Measurements from ENCODE around the gene SLC12A5. TPM values are rescaled to one million over a fixed set of nuclear protein-coding genes. Genes with fewer than 3 reads are reported as not detected.

The SLC12A5 gene
- total RNA-seq, 4 donors from 2014 or later = 0.99 to 1.2 TPM; not detected in 2

DNA sequence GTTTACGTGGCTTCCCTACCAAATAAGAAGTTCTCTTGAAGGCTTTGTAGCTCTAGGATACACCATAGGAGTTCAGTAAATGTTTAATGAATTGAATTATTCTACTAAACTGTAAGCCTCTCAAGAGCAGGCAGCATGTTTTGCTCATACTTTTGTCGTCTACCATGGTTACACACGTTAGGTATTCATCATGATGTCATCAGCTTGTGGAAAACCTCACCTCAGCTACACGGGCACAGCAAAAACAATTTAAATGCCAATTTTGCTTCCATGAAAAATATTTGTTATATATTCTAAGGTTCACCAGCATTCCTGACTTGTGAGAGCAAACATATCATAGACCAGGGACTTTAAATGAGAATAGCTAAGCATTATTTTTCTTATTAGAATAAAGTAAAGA, 44.0 kb downstream of the SLC12A5 start:
- Histone ChIP-seq H3K27me3 (no peaks in the 10 kb centered on the region), H3K9me3 (no peaks in the 10 kb centered on the region), H3K36me3 (peaks cover 19 to 62% (median 56%) of the 10 kb centered on the region in 4 donors), H3K27ac (replicated peaks in 1 of 4) (no peak overlapping the region), H3K4me3 (no peak overlapping the region), H3K4me1 (no peaks in the 10 kb centered on the region)
- intact Hi-C loops (cut with DNase I) = no loop called here
- no peak for TF ChIP-seq POLR2A (IDR thresholded peaks at IDR 0.05; ENCODE audit: low read depth)
- no peak for TF ChIP-seq POLR2AphosphoS5 (IDR thresholded peaks at IDR 0.05)
- TF ChIP-seq EP300 (IDR thresholded peaks at IDR 0.05) = no peak
- TF ChIP-seq, protein P1, sequence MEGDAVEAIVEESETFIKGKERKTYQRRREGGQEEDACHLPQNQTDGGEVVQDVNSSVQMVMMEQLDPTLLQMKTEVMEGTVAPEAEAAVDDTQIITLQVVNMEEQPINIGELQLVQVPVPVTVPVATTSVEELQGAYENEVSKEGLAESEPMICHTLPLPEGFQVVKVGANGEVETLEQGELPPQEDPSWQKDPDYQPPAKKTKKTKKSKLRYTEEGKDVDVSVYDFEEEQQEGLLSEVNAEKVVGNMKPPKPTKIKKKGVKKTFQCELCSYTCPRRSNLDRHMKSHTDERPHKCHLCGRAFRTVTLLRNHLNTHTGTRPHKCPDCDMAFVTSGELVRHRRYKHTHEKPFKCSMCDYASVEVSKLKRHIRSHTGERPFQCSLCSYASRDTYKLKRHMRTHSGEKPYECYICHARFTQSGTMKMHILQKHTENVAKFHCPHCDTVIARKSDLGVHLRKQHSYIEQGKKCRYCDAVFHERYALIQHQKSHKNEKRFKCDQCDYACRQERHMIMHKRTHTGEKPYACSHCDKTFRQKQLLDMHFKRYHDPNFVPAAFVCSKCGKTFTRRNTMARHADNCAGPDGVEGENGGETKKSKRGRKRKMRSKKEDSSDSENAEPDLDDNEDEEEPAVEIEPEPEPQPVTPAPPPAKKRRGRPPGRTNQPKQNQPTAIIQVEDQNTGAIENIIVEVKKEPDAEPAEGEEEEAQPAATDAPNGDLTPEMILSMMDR (IDR thresholded peaks at IDR 0.05) = no peak
- peak; percentile 14 for DNase-seq (ENCODE audit: extremely low spot score)
- WGBS = 84% methylated on average over 4 of the region's 4 CpGs

DNA sequence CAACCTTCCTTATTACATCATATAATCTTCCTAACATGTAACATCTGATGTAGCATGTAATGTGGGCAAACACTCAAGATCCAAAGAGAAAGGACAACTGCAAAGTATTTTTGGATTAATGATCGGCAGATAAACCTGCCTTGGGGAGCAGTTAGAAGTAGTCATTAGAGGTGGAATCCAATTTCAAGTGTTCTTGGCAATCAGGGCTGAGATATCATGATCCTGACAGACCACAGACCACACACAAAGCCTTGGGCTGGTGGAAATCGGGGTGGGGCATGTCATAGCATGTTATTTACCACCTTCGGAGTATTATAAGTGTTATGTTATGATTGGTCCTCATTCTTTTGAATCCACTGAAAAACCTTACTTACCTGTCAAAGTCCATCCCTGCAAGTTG, 44.4 kb downstream of the SLC12A5 start:
- peaks cover 16 to 62% (median 55%) of the 10 kb centered on the region in 4 donors for H3K36me3 ChIP-seq
- WGBS = 86% methylated on average over 3 of the region's 3 CpGs
- peaks cover 0 to 1% (median 0%) of the 10 kb centered on the region in 4 donors for H3K4me1 ChIP-seq

GRCh38 chr20:46074006-46074405, 45.0 kb downstream of the SLC12A5 start:
- H3K9me3 ChIP-seq = no peaks in the 10 kb centered on the region
- H3K4me1 ChIP-seq = peaks cover 0 to 7% (median 3%) of the 10 kb centered on the region in 4 donors
- H3K27me3 ChIP-seq = no peaks in the 10 kb centered on the region
- H3K36me3 ChIP-seq = peaks cover 15 to 62% (median 55%) of the 10 kb centered on the region in 4 donors
- intact Hi-C loops (cut with DNase I) = no loop called here
- 78% methylated on average over 3 of the region's 3 CpGs for WGBS
- no peak overlapping the region for H3K27ac ChIP-seq (replicated peaks in 1 of 4)
- H3K4me3 ChIP-seq = no peak overlapping the region
- DNase-seq (ENCODE audit: extremely low spot score) = no peak
- TF ChIP-seq POLR2AphosphoS5 (IDR thresholded peaks at IDR 0.05) (no peak), EP300 (IDR thresholded peaks at IDR 0.05) (no peak), POLR2A (IDR thresholded peaks at IDR 0.05; ENCODE audit: low read depth) (no peak)
- TF ChIP-seq, protein P1 (IDR thresholded peaks at IDR 0.05) = no peak

More for the DNA sequence above, 44.4 kb downstream of the SLC12A5 start:
- TF ChIP-seq POLR2A (IDR thresholded peaks at IDR 0.05; ENCODE audit: low read depth) (no peak), EP300 (IDR thresholded peaks at IDR 0.05) (no peak), POLR2AphosphoS5 (IDR thresholded peaks at IDR 0.05) (no peak)
- TF ChIP-seq, protein P1 (IDR thresholded peaks at IDR 0.05) = no peak
- intact Hi-C loops (cut with DNase I) = no loop called here
- Histone ChIP-seq H3K9me3 (no peaks in the 10 kb centered on the region), H3K27ac (replicated peaks in 1 of 4) (no peak overlapping the region), H3K27me3 (no peaks in the 10 kb centered on the region), H3K4me3 (no peak overlapping the region)
- peak; percentile 45 for DNase-seq (ENCODE audit: extremely low spot score)

DNA sequence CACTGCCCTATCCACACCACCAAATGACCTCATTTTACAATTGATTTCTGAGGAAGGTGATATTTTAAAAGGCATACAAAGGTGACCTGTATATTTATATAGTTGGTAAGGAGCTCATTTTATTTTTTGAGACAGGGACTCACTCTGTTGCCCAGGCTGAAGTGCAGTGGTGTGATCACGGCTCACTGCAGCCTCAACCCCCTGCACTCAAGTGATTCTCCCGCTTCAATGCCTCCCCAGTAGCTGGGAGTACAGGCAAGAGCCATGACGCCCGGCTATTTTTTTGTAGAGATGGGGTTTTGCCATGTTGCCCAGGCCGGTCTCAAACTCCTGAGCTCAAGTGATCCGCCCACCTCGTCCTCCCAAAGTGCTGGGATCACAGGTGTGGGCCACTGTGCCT, 47.8 kb downstream of the SLC12A5 start:
- H3K36me3 ChIP-seq = peaks cover 6 to 53% (median 44%) of the 10 kb centered on the region in 4 donors
- intact Hi-C loops (cut with DNase I) = no loop called here
- H3K9me3 ChIP-seq = no peaks in the 10 kb centered on the region
- no peak overlapping the region for H3K4me3 ChIP-seq
- DNase-seq (ENCODE audit: extremely low spot score) = peak; percentile 17
- TF ChIP-seq POLR2AphosphoS5 (IDR thresholded peaks at IDR 0.05) (no peak), POLR2A (IDR thresholded peaks at IDR 0.05; ENCODE audit: low read depth) (no peak), EP300 (IDR thresholded peaks at IDR 0.05) (no peak)
- TF ChIP-seq, protein P1 (IDR thresholded peaks at IDR 0.05) = no peak
- no peaks in the 10 kb centered on the region for H3K27me3 ChIP-seq
- no peak overlapping the region for H3K27ac ChIP-seq (replicated peaks in 1 of 4)
- H3K4me1 ChIP-seq = peaks cover 4 to 30% (median 27%) of the 10 kb centered on the region in 4 donors
- WGBS = 81% methylated on average over 7 of the region's 7 CpGs

All from esophagus muscularis mucosa (tissue), 4 donors.